ENCODE measurements around the gene COQ6.

DNA sequence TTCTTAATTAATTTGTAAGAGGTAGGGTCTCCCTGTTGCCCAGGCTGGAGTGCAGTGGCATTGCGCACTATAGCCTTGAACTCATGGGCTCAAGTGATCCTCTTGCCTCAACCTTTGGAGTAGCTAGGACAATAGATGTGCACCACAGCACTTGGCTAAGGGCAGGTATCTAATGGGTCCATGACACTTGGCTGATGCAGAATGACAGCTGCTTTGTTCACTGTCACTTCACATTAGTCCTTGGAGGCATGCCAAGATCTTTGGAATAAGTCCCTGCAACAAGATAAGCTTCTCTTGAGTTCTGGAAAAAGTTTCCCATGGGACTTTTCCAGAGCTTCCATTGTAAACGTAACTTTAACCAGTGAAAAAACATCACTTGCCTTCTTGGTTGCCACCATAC is 23.4 kb downstream of the COQ6 start:
- TF ChIP-seq POLR2AphosphoS5 (IDR thresholded peaks at IDR 0.05) = no peak
- no peak for TF ChIP-seq CTCF (IDR thresholded peaks at IDR 0.05)
- no peak for TF ChIP-seq POLR2A (IDR thresholded peaks at IDR 0.05)
